PC-9 (cell line): ENCODE data around the gene HMGN3.

Source experiments
- EZH2 ChIP-seq: fragments of 200-600 bp; sonication (generic); IDR thresholded peaks from 2 replicates; pipeline ENCODE4 v1.8.0; 2017; ENCODE audit warnings: antibody characterized with exemption, low read depth
- TF ChIP-seq, protein P1 (sequence below): fragments of 200-600 bp; sonication (generic); conservative IDR thresholded peaks from 2 replicates; pipeline ENCODE4 v1.6.1; 2017; ENCODE audit warnings: mixed run types, antibody characterized with exemption, mild to moderate bottlenecking, moderate library complexity

DNA sequence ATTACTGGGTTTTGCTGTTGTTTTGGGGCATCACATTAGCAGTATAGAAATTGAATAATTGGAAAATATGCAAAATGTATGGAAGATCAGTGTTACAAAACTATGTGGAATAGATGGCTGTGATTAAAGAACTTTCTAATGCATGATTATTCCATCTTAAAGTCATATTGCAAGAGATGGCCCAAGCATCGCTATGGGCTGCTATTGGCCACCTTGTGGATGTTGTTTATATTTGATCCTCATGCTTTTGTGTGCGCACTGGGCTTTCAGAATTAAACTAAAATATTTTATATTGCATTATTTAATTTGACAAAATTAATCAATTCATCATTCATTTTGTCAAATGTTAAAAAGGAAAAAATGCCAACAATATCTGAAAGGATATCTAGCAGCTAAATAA is 16.1 kb upstream of the HMGN3 start:
- TF ChIP-seq, protein P1, sequence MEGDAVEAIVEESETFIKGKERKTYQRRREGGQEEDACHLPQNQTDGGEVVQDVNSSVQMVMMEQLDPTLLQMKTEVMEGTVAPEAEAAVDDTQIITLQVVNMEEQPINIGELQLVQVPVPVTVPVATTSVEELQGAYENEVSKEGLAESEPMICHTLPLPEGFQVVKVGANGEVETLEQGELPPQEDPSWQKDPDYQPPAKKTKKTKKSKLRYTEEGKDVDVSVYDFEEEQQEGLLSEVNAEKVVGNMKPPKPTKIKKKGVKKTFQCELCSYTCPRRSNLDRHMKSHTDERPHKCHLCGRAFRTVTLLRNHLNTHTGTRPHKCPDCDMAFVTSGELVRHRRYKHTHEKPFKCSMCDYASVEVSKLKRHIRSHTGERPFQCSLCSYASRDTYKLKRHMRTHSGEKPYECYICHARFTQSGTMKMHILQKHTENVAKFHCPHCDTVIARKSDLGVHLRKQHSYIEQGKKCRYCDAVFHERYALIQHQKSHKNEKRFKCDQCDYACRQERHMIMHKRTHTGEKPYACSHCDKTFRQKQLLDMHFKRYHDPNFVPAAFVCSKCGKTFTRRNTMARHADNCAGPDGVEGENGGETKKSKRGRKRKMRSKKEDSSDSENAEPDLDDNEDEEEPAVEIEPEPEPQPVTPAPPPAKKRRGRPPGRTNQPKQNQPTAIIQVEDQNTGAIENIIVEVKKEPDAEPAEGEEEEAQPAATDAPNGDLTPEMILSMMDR = no peak
- no peak for TF ChIP-seq EZH2
